ENCODE results near the gene ALDH1L1.

The ALDH1L1 gene

DNA sequence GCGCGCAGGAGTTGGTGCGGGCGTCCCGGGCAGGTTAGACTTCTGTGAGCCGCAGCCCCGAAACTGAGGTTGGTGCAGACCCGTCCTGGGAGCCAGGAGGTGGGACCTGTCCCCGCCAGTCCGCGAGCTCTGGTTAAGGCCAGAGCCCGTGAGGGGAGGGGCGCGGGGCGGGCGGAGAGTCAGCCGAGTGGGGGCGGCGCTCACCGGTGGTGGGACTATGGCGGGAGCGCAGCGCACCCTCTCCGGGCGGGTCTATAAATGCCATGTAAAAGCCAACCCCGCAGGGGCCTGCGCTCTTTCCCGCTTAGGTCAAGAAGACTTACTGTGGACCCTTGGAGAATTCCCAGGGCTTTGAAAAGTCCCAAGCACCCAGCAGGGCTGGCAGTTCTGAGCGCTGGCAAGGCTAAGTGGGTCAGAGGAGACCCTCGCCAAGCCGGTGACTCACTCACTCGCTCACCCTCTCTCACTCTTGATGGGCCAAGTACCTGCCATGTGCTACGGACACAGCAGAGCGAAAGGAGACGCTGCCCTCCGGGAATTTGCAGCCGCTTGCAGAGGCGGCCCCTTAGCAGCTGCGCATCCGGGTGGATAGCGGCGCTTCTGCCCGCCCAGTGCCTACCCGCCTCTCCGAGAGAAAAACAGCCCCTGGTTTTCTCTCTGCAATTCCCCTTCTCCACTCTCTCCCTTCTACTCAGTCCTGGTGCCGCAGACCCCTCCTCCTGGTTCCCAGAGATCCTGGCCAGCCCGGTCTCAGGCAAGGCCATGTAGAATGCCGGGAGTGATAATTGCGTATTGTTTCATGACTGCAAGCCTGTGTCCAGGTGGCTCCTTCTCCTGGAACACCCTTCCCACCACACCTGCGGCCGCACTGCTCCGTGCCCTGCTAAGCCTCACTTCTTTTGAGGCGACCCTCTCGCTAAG is at the start of gene ALDH1L1:
Gene ALDH1L1 (minus strand): TSS at position 110 of the 921 bp plus-strand sequence. CDS start 19,607 bp downstream, outside the sequence.
- DNase-seq (no peak), ATAC-seq (no peak)

DNA sequence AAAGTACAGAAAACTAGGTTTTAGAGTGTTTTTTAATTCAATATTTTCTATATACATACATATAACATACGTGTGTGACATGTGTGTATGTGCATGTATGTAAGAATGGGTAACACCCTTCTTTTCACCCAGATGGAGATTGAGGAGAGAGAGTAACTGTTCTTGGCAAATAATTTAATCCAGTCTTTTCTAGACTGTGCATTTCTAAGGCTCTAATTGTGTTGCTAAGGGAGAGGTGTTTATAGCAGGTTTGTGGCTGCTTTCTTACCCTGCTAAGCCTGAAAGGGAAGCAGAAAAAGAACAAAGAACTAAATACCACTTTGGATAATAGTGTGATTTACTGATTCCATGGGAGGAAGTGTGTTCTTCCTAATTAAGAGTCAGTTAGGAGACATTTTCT is 46.0 kb upstream of the ALDH1L1 start:
- DNase-seq (no peak), ATAC-seq (no peak)

DNA sequence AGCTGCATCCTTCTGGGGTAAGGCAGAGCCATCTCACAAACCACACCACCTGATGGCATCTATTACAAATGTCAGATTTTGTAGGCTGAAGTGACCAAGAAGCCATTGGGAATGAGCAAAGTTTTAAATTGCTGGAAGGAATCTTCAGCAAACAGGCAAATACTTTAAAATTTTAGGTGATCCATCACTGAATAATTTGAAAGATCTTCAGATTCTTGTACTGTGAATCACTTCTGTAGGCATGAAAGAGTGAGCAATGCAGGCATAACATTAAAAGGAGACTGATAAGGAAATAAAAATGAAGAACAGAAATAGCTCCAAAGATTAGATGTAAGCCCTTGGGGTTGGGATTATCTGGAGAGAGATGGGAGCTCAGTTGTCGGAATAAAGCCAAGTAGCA is 36.0 kb upstream of the ALDH1L1 start:
- DNase-seq = no peak
- ATAC-seq = no peak

DNA sequence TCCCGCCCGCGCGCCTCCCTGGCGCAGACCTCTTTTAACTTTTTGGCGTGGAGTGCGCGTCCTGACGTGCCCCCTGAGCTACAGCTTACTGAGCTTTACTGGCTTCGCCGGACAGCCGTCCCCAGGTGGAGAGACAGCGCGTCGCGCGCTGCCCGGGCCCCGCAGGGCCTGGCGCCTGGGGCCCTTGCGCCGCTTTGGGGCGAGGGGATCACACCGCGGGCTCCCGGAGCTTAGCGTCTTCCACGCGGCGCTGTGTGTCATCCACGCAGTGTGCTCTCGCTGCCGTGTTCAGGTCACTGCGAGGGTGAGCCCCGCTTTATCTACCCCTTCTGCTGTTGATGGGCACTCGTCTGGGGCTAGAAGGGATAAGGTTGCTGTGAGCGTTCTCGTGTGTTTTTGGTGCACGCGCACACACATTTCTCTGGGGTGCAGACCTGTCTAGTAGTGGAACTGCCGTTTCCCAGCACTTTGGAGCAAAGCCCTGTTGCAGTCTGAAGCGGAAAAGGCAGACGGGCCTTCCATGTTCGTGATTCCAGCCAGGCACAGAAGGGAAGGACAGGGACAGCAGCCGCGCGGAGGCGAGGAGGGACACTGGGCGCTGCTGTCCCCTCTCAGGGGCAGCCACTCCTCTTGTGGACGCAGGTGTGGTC is 33.1 kb upstream of the ALDH1L1 start:
- DNase-seq = no peak
- ATAC-seq = no peak

DNA sequence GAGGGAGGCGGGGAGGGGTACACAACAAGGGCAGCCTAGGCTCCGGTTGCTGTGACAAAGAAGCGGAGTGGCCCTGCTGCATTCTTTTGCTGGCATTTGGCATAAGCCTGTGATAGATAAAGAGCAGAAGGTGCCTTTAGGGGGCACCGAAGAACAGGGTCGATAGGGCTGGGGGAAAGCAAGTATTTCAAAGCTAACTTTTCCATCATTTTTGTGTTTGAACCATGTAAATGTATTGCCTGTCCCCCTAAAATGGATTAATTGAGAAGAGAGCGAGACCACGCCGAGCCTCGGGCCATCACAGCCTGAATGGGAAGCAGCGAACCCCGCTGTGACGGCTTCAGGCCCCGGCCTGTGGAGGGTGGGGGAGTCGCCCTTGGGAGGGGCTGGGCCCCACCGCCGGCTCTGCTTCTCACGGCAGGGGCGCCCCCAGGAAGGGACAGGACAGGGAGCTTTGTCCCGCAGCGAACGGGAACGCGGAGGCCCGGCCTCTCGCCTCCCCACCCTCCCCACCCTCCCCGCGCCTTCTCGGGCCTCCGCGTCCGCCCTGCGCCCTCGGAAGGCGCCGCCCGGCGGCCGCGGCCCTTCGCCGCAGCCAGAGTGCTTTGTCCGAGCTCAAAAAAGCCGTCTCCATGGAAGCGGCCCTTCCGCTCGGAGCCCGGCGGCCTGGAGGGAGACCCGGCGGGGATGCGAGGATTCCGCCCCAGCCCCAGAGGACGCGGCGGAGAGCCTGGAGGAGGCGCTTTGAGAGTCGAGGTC is 32.4 kb upstream of the ALDH1L1 start:
- ATAC-seq = peak; percentile 45
- peak; percentile 8 for DNase-seq

DNA sequence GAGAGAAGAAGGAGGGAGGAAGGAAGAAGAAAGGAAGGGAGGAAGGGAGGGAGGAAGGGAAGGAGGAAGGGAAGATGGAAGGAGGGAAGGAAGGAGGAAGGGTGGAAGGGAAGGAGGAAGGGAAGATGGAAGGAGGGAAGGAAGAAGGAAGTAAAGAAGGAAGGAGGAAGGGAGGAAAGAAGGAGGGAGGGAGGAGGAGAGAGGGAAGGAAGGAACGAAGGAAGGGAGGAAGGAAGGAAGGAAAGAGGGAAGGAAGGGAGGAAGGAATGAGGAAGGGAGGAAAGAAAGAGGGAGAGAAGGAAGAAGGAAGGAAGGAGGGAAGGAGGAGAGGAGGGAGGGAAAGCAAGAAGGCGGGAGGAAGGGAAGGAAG is 31.8 kb upstream of the ALDH1L1 start:
- no peak for ATAC-seq
- DNase-seq = no peak

DNA sequence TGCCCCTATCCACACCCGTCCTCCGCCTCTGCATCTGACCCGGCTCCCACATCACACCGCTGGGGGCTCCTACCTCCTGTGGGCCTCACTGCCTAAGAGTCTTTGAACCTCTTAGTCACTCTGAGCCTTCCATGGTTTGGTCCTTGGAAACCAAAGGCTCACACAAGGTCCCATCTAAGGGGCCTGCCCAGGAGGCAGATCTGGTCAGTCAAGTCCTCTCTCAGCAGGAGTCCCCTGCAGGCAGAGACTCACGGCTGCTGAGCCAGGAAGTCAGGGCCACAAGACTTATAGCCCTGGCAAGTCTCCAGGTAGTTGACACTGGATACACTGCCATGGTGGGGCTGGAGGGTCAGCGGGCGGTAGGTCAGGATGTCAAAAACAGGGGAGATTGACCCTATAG is 31.2 kb upstream of the ALDH1L1 start:
- ATAC-seq = no peak
- DNase-seq = no peak

DNA sequence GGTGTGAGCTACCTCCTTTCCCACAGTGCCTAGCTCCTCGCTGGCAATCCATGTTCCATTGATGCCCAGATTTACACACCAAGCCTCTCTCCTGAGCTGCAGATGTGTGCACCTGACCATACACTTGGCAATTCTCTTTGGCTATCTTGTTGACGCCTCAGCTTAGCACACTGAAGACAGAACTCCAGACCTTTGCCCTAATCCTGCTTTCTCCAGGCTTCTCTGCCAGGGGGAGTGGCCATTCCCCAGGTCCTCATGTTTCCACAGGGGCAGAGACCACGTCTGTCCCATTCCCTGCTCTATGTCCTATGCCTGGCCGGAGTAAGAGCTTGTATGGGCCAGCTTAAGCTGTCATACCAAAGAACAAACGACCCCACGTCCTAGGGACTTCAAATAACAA is 30.2 kb upstream of the ALDH1L1 start:
- DNase-seq = no peak
- no peak for ATAC-seq

DNA sequence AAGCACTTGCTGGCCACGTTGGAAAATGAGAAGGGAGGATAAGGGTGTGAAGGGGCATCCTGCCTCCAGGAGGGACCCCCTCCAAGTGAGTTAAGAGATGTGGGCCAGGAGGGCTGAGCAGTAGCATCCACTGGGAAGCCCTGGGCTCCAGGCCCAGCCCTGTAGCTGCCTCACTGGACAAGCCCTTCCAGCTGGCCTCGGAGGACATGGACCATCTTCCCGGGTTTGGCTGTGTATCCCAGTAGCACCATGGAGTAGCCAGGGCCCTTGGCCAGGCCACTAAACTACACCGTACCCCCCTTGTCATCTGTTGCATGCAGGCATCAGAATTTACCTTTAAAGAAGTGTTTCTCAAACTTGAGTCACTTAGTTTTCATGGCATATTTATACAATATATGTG is 29.4 kb upstream of the ALDH1L1 start:
- DNase-seq (no peak), ATAC-seq (no peak)

DNA sequence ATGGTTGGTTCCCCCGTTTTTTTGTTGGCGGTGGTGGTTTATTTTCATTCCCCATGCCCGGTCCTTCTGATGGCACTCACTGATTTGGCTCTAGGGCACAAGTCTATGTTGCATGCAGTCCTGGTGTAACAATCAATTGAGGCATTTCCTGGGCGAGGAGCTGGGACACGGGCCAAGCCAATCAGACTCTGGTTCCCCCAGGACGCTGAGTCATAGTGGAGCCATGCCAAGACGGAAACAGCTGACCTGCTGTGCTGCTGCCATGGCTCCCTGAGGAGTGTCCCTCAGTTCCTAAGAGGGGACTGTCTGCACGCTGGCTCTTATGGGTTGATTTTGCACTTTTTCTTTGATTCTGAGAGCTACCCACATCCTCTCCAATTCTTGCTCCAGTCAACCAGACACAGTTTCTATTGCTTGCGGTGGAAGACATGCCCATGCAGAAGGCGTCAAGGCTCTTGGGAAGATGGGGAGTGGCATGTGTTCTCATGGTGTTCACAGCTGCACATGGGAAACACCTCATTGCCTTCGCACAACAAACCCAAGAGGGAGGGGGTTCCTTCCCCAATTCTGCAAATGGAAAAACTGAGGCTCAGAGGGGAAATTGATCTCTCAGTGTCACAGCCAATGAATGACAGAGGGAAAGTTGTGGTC is 28.3 kb upstream of the ALDH1L1 start:
- DNase-seq (no peak), ATAC-seq (no peak)

DNA sequence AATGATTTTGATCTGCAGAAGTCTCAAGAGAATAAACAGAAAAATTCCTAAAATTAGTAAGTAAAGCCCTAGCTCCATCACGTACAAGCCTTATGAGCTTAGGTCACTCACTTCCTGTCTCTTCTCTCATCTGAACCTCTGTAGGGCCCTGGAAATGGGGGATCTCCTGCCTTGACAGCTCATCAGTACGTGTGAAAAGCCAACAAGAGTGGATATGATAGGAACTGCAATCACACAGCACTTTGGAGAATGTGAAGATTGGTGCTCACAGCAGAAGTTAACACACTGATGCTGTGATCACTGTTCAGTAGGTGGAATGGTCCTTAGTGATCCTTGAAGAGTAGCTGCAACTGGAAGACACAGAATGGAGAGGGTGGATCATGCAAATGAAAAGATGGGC is 27.8 kb upstream of the ALDH1L1 start:
- no peak for DNase-seq
- ATAC-seq = no peak

DNA sequence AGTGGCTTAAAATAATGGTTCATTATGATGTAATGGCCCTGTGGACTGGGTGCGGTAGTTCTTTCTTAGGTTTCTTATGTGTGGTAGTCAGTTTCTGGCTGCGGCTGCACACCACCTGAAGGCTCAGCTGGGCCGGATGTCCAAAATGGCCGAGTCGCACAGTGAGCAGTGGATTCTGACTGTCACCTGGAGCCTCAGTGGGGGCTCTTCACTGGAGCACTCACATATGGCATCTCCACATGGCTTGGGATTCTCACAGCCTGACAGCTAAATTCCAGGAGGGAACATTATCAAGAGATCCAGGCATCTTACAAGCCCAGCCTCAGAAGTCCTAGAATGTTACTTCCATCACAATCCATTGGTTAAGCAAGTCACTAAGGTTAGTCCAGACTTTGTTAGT is 26.8 kb upstream of the ALDH1L1 start:
- DNase-seq = no peak

DNA sequence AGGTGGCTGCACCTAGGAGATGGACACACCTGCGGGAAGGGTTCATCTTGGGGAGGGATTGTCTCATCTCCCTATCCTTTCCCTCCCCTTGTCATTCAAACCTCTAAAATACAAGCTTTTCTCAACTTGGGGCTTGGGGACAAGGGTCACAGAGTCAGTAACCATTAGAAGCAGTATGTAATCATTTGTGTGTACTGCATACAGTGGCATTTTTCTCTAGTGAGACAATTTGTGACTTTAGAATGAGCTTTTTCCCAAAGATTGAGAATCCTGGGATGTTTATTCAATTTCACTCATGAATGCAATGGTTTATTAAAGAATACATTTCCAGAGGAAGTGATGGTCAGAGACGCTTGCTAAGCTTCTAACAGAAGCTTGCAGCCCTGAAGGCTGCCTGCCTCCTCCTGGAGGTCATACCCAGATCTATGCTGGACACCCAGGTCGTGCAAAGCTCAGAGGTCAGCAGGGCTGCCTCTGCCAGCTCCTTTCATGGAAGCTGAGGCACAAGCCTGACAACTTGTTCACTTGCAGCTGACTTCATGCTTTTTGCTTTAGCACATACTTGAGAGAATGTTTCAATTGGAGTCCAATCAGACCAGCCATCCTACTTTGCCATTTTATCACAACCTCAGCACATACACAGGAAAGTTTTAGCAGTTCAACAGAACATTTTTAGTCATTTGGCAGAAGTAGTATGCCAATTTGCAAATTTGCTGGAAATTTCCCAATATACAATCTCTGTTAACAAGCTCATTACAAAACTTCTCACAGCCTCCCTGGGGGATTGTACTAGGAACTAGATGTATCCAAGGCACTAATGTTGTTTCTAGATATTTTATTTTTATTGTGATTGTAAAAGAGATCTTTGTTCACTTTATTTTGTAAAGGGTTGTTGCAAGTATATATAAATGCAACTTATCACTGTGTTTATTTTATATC is 25.6 kb upstream of the ALDH1L1 start:
- no peak for ATAC-seq

More for the DNA sequence above, 26.8 kb upstream of the ALDH1L1 start:
- ATAC-seq = no peak

DNA sequence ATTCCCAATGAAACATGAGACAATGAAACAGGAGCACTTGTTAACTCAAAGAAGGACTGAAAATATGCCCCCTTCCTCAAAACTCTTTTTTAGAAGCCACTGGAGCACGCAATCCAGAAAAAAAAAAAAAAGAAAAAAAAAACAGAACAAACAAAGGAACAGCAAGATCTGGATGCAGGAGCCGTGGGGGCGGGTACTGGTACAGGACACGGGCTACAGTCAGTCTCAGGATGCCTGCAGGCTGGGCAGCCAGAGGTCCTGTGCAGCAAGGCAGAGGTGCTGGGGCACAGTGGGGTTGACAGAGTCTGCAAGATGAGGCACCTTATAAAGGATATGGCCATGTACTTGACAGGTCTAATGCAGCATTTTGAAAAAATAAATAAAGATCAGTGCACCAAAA is 22.3 kb upstream of the ALDH1L1 start:
- ATAC-seq = no peak
- DNase-seq = no peak

More for the DNA sequence above, 25.6 kb upstream of the ALDH1L1 start:
- DNase-seq = no peak

DNA sequence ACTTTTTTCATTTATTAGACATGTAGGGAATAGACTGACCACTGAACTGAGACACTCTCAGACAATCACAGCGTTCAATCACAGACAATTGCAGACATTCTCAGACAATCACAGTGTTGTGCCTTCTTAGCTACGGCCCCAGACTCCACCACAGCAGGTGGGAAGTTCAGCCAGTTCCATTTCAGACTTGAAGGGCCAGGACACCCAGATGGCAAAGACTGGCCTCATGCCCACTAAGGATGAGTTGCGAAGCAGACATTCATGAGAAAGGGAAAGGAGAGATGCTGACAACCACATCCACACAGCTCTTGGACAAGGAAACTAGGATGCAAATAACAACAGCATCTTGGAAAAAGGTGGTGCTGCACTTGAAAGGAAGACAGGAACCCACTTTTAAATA is 21.9 kb upstream of the ALDH1L1 start:
- no peak for ATAC-seq
- no peak for DNase-seq

DNA sequence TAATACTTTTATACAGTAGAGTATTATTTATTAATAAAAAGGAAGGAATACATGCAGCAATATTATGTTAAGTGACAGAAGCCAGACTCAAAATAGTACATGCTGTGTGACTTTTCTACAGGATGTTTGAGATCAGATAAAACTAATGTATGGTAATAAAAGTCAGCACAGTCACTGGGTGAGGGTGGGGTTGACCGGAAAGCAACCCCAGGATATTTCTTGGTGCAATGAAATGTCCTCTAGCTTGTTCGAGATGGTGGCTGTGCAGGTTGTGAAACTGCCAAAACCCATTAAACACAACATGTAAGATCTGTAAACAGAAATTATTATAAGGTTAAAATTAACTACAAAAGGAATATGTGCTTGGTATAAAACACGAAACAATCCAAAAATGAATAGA is 20.8 kb upstream of the ALDH1L1 start:
- ATAC-seq (no peak), DNase-seq (no peak)

DNA sequence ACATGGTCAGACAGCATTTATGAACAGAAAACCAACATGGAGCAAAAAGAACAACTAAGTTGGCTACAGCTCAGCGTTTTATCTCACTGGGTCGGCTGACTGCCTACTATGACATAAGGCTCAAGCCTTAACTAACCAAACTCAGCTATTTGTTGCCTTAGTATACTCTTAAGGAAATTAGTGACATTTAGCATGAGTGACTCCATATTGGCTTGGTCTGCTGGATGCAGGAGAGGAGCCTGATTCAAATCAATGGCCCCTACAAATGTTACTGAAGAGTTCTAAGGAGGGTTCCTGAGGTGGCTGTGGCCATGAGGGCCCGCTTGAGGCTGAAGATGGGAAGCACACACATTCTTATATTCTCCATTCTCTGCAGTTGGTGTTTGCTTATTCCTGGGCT is 20.1 kb upstream of the ALDH1L1 start:
- DNase-seq (no peak), ATAC-seq (no peak)

DNA sequence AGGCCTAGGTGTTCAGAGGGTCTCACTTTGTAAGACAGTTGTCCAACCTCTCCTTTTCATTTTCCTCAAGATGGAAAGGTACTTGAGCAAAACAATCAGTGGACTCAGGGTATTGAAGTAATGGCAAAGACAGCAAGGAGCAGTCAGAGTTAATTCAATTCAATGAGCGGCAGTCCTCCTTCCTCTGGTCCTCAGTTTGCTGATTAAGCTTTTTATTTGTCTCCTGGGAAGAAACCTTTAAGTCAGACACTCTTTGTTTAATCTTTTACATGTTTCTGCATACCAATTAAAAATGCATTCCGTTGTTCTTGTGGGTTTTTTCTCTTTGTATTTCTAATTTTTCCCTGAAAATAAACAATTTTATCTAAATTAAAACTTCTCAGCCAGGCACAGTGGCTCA is 18.9 kb upstream of the ALDH1L1 start:
- ATAC-seq = no peak
- no peak for DNase-seq

DNA sequence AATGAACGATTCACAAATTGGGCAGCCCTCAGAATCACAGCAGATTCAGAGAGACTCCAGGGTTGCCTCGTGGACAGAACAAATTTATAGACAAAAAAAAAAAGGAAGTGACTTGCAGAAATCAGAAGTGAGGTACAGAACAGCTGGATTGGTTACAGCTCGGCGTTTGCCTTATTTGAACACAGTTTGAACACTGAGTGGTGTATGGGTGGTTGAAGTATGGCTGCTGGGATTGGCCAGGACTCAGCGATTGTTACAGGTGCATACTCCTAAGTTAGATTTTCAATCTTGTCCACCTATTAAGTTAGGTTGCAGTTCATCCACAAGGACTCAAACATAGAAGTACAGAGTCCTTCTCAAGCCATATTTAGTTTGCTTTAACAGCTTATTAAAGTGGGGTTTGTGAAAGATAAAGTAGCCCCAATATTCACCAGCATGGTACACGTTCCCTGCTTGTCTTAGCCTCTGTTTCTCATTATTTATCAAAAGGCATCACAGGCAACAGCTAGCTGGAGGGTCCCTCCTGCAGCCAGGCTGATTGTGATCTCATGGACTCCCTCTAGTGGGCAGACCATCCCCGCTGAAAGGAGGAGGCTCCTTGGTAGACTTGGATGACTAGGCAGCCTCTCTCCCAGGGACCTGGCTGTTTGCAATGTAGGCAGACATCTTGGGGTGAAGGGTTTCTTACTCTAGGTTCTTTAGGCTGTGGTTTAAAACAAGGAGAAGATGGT is 17.6 kb upstream of the ALDH1L1 start:
- ATAC-seq = peak; percentile 90
- DNase-seq = peak; percentile 63

DNA sequence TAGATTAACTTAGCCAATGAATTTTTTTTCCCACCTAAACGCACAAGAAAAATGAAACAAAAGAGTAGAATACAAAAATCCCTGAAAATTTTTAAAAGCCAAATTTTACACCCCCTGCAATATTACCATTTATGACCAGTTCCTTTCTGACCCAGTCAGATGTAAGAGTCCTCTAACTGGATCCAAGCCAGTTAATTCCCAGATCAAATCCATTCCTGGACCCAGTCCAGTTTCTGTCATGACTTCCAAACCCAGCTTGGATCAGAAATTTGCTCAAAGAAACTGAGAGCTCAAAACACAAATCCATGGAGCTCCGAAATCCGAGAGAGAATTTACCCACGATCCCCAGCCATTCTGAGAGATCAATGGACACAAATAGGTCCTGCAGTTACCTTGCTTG is 17.0 kb upstream of the ALDH1L1 start:
- DNase-seq (no peak), ATAC-seq (no peak)

All from stimulated activated naive CD8-positive, alpha-beta T cell treated with anti-CD3 and anti-CD28 coated beads, Interleukin-15, Interleukin-2, amounts not matched to agents 100 U/mL and 50 U/mL, for 24 hours (primary cell).